Trophoblast cell (in vitro differentiated cells and primary cell): ENCODE data around the gene APEX2.
"Not testable (repeated sequence)": the region's sequence is repeated elsewhere in the genome, so short reads cannot be mapped to it uniquely, and the experiment has no call there.

Experiments
- DNase-seq, 2 donors: peaks; one replicate each; pipeline ENCODE4 v3.0.0-alpha.2; 2016
- H2AFZ ChIP-seq: 2 replicates; pipeline ENCODE4 v1.6.1; 2013; ENCODE audit warnings: low read length, moderate library complexity, mild to moderate bottlenecking; ENCODE audit not compliant: insufficient read depth, poor library complexity
- H2AK5ac ChIP-seq: 2 replicates; pipeline ENCODE4 v1.6.1; 2013; ENCODE audit warnings: mild to moderate bottlenecking, low read length
- H2BK120ac ChIP-seq: 2 replicates; pipeline ENCODE4 v1.6.1; 2013; ENCODE audit warnings: low read length, mild to moderate bottlenecking, moderate library complexity; ENCODE audit not compliant: insufficient read depth, poor library complexity
- H2BK12ac ChIP-seq: 2 replicates; pipeline ENCODE4 v1.6.1; 2013; ENCODE audit warnings: mild to moderate bottlenecking, low read length, moderate library complexity
- H2BK5ac ChIP-seq: 2 replicates; pipeline ENCODE4 v1.6.1; 2013; ENCODE audit warnings: low read length, low read depth, moderate library complexity, mild to moderate bottlenecking; ENCODE audit not compliant: poor library complexity
- H3K14ac ChIP-seq: 2 replicates; pipeline ENCODE4 v1.6.1; 2013; ENCODE audit warnings: mild to moderate bottlenecking, low read length
- H3K18ac ChIP-seq: 2 replicates; pipeline ENCODE4 v1.6.1; 2013; ENCODE audit warnings: mild to moderate bottlenecking, low read length
- H3K23ac ChIP-seq: 2 replicates; pipeline ENCODE4 v1.6.1; 2013; ENCODE audit warnings: low read length
- H3K27ac ChIP-seq: 2 replicates; pipeline ENCODE4 v1.5.1; 2013; ENCODE audit warnings: low read depth, mild to moderate bottlenecking, inconsistent platforms, low read length, moderate library complexity
- H3K27me3 ChIP-seq: 2 replicates; pipeline ENCODE4 v1.6.1; 2013; ENCODE audit warnings: inconsistent platforms, mild to moderate bottlenecking, low read length, moderate library complexity; ENCODE audit not compliant: insufficient read depth
- H3K36me3 ChIP-seq, 2 experiments: 1 replicate in 1 of 2; 2 replicates in 1 of 2; pipeline ENCODE4 v1.6.1; 2013; ENCODE audit warnings: low read length in 2 of 2, mild to moderate bottlenecking in 2 of 2, moderate library complexity in 1 of 2; ENCODE audit not compliant: insufficient read depth in 2 of 2, control insufficient read depth in 1 of 2
- H3K4ac ChIP-seq: 2 replicates; pipeline ENCODE4 v1.6.1; 2013; ENCODE audit warnings: low read depth, mild to moderate bottlenecking, low read length, moderate library complexity
- H3K4me1 ChIP-seq, 2 experiments: 1 replicate in 1 of 2; 2 replicates in 1 of 2; pipeline ENCODE4 v1.6.1; 2013; ENCODE audit warnings: low read length in 2 of 2, mild to moderate bottlenecking in 2 of 2, moderate library complexity in 1 of 2; ENCODE audit not compliant: insufficient read depth in 2 of 2, control insufficient read depth in 1 of 2
- H3K4me2 ChIP-seq: 2 replicates; pipeline ENCODE4 v1.6.1; 2013; ENCODE audit warnings: inconsistent platforms, mild to moderate bottlenecking, low read length, moderate library complexity
- H3K4me3 ChIP-seq: 2 replicates; pipeline ENCODE4 v1.5.1; 2013; ENCODE audit warnings: mild to moderate bottlenecking, low read depth, low read length, inconsistent platforms
- H3K79me1 ChIP-seq: one replicate; pipeline ENCODE4 v1.6.1; 2013; ENCODE audit warnings: low read length
- H3K79me2 ChIP-seq: 2 replicates; pipeline ENCODE4 v1.6.1; 2013; ENCODE audit warnings: low read length, mild to moderate bottlenecking; ENCODE audit not compliant: control insufficient read depth, insufficient read depth, poor library complexity
- H3K9ac ChIP-seq: 2 replicates; pipeline ENCODE4 v1.6.1; 2013; ENCODE audit warnings: mild to moderate bottlenecking, low read length
- H3K9me3 ChIP-seq: 2 replicates; pipeline ENCODE4 v1.6.1; 2013; ENCODE audit warnings: low read depth, mild to moderate bottlenecking, control low read depth, inconsistent platforms, low read length; ENCODE audit not compliant: insufficient read depth
- H4K12ac ChIP-seq: 2 replicates; pipeline ENCODE4 v1.6.1; 2013; ENCODE audit warnings: low read depth, mild to moderate bottlenecking, low read length, moderate library complexity
- H4K8ac ChIP-seq: 2 replicates; pipeline ENCODE4 v1.6.1; 2013; ENCODE audit warnings: low read depth, mild to moderate bottlenecking, low read length, moderate library complexity
- H4K91ac ChIP-seq: one replicate; pipeline ENCODE4 v1.6.1; 2013; ENCODE audit warnings: low read depth, mild to moderate bottlenecking, low read length, moderate library complexity
- WGBS: extraction: QIAGEN DNeasy Blood & Tissue Kit; methylation state at CpG from one replicate; pipeline ENCODE4 v1.1.7; 2013; ENCODE audit warnings: missing lambda C conversion rate; ENCODE audit not compliant: insufficient read length, insufficient coverage; ENCODE audit errors: extremely low coverage; 5-methylcytosine and 5-hydroxymethylcytosine counted together

The APEX2 gene

GRCh38 chrX:54977387-54977786, 22.8 kb upstream of the APEX2 start:
- Histone ChIP-seq H3K27ac (no peak overlapping the region), H3K9ac (no peak overlapping the region), H4K8ac (no peak overlapping the region), H3K36me3 (no peaks in the 10 kb centered on the region), H3K18ac (no peak overlapping the region), H3K23ac (no peak overlapping the region), H2BK120ac (no peak overlapping the region), H3K79me1 (no peaks in the 10 kb centered on the region), H3K4ac (no peak overlapping the region), H3K4me1 (no peaks in the 10 kb centered on the region), H4K91ac (no peak overlapping the region), H2BK5ac (no peak overlapping the region), H3K4me3 (no peak overlapping the region), H2AK5ac (no peak overlapping the region), H2AFZ (no peak overlapping the region), H3K79me2 (no peaks in the 10 kb centered on the region), H3K9me3 (no peaks in the 10 kb centered on the region), H2BK12ac (no peak overlapping the region), H3K27me3 (no peaks in the 10 kb centered on the region), H3K14ac (no peak overlapping the region), H4K12ac (no peak overlapping the region), H3K4me2 (no peak overlapping the region)
- no CpG with 5 or more reads among the region's 4 CpGs for WGBS
- no peak for DNase-seq

GRCh38 chrX:54978448-54978847, 21.7 kb upstream of the APEX2 start:
- Histone ChIP-seq H3K18ac (no peak overlapping the region), H4K8ac (no peak overlapping the region), H3K4ac (no peak overlapping the region), H2BK12ac (no peak overlapping the region), H3K27ac (no peak overlapping the region), H3K9ac (no peak overlapping the region), H2AFZ (no peak overlapping the region), H2AK5ac (no peak overlapping the region), H3K23ac (no peak overlapping the region), H3K27me3 (no peaks in the 10 kb centered on the region), H4K91ac (no peak overlapping the region), H2BK5ac (no peak overlapping the region), H3K79me2 (no peaks in the 10 kb centered on the region), H3K79me1 (no peaks in the 10 kb centered on the region), H2BK120ac (no peak overlapping the region), H3K9me3 (no peaks in the 10 kb centered on the region), H3K36me3 (no peaks in the 10 kb centered on the region), H3K14ac (no peak overlapping the region), H3K4me2 (no peak overlapping the region), H3K4me3 (no peak overlapping the region), H3K4me1 (no peaks in the 10 kb centered on the region), H4K12ac (no peak overlapping the region)
- DNase-seq, result no peak

GRCh38 chrX:54979432-54979831, 20.7 kb upstream of the APEX2 start:
- Histone ChIP-seq H2BK12ac (no peak overlapping the region), H3K4me1 (no peaks in the 10 kb centered on the region), H3K14ac (no peak overlapping the region), H3K9ac (no peak overlapping the region), H3K9me3 (no peaks in the 10 kb centered on the region), H2BK120ac (no peak overlapping the region), H2AFZ (no peak overlapping the region), H3K18ac (no peak overlapping the region), H3K79me2 (no peaks in the 10 kb centered on the region), H4K8ac (no peak overlapping the region), H3K36me3 (no peaks in the 10 kb centered on the region), H3K27me3 (no peaks in the 10 kb centered on the region), H3K27ac (no peak overlapping the region), H4K12ac (no peak overlapping the region), H4K91ac (no peak overlapping the region), H3K4me3 (no peak overlapping the region), H2AK5ac (no peak overlapping the region), H2BK5ac (no peak overlapping the region), H3K4me2 (no peak overlapping the region), H3K79me1 (no peaks in the 10 kb centered on the region), H3K4ac (no peak overlapping the region), H3K23ac (no peak overlapping the region)
- DNase-seq, result no peak

- Histone ChIP-seq H3K4me2 (no peak overlapping the region), H3K79me1 (no peaks in the 10 kb centered on the region), H3K23ac (no peak overlapping the region), H3K36me3 (no peaks in the 10 kb centered on the region), H2BK12ac (no peak overlapping the region), H2AK5ac (no peak overlapping the region), H3K27ac (no peak overlapping the region), H3K79me2 (no peaks in the 10 kb centered on the region), H4K91ac (no peak overlapping the region), H2AFZ (no peak overlapping the region), H3K18ac (no peak overlapping the region), H2BK120ac (no peak overlapping the region), H3K4ac (no peak overlapping the region), H3K4me3 (no peak overlapping the region), H3K9ac (no peak overlapping the region), H3K14ac (no peak overlapping the region), H3K27me3 (no peaks in the 10 kb centered on the region), H3K4me1 (no peaks in the 10 kb centered on the region), H3K9me3 (no peaks in the 10 kb centered on the region), H2BK5ac (no peak overlapping the region), H4K12ac (no peak overlapping the region), H4K8ac (no peak overlapping the region)
- WGBS, result no CpG with 5 or more reads among the region's 6 CpGs
- no peak for DNase-seq
Observed at GRCh38 chrX:54980334-54980733, 19.8 kb upstream of the APEX2 start.

- not testable (repeated sequence) for H3K9ac ChIP-seq, H4K8ac ChIP-seq, H3K23ac ChIP-seq, H3K14ac ChIP-seq, H3K18ac ChIP-seq, DNase-seq, H3K27ac ChIP-seq, H3K4me2 ChIP-seq, H2BK120ac ChIP-seq, H3K4ac ChIP-seq, H2AK5ac ChIP-seq, H3K27me3 ChIP-seq, H2BK5ac ChIP-seq, H3K4me1 ChIP-seq, H3K79me2 ChIP-seq, H3K36me3 ChIP-seq, H2BK12ac ChIP-seq, H4K12ac ChIP-seq, H3K4me3 ChIP-seq, H3K9me3 ChIP-seq, H2AFZ ChIP-seq, H3K79me1 ChIP-seq, H4K91ac ChIP-seq
- no CpG with 5 or more reads among the region's 2 CpGs for WGBS
Observed at GRCh38 chrX:54983306-54983705, 16.9 kb upstream of the APEX2 start.
